ENCODE measurements around the gene ZNF766. TPM values are rescaled to one million over a fixed set of nuclear protein-coding genes. Genes with fewer than 3 reads are reported as not detected.

The ZNF766 gene
- total RNA-seq, 1 donor from 2014 or later = 66.1 TPM

- H3F3A ChIP-seq (ENCODE audit: low read depth) = peaks cover 4% of the 10 kb centered on the region
- no peak overlapping the region for H3K27ac Mint-ChIP-seq
- H3K36me3 Mint-ChIP-seq = peaks cover 75% of the 10 kb centered on the region
- peaks cover 61% of the 10 kb centered on the region for H3K36me3 ChIP-seq
- H3K27me3 Mint-ChIP-seq (ENCODE audit: insufficient read depth, low read depth) = peaks cover 2% of the 10 kb centered on the region
- no peaks in the 10 kb centered on the region for H3K4me1 ChIP-seq
- no peak overlapping the region for H3K4me3 ChIP-seq
- TF ChIP-seq EZH2phosphoT487 (IDR thresholded peaks at IDR 0.05) (no peak), EZH2 (IDR thresholded peaks at IDR 0.05) (no peak), CTCF (IDR thresholded peaks at IDR 0.05) (no peak)
- H3K9ac ChIP-seq = no peak overlapping the region
- no peaks in the 10 kb centered on the region for H3K79me2 ChIP-seq (ENCODE audit: low read depth)
- H3K27ac ChIP-seq = no peak overlapping the region
- no peak overlapping the region for H2AFZ ChIP-seq (replicated peaks)
- H3K9me3 ChIP-seq (ENCODE audit: low read depth) = peaks cover 24% of the 10 kb centered on the region
- no peak overlapping the region for H3K4me2 ChIP-seq
- no peak overlapping the region for H3K4me3 Mint-ChIP-seq
- no peaks in the 10 kb centered on the region for H3K27me3 ChIP-seq
- H3K9me3 Mint-ChIP-seq = peaks cover 75% of the 10 kb centered on the region
- no peaks in the 10 kb centered on the region for H3K4me1 Mint-ChIP-seq
- no peaks in the 10 kb centered on the region for H4K20me1 ChIP-seq (ENCODE audit: low read depth)
- peak; percentile 16 for DNase-seq (ENCODE audit: low spot score)
These were observed 37.9 kb downstream of the ZNF766 start for GRCh38 chr19:52307275-52307674.

- no peak overlapping the region for H3K4me2 ChIP-seq
- H3F3A ChIP-seq (ENCODE audit: low read depth) = peaks cover 19% of the 10 kb centered on the region
- no peaks in the 10 kb centered on the region for H3K79me2 ChIP-seq (ENCODE audit: low read depth)
- no peaks in the 10 kb centered on the region for H3K4me1 Mint-ChIP-seq
- H3K4me3 ChIP-seq = peak overlapping the region; percentile 0
- no peaks in the 10 kb centered on the region for H4K20me1 ChIP-seq (ENCODE audit: low read depth)
- peaks cover 2% of the 10 kb centered on the region for H3K27me3 Mint-ChIP-seq (ENCODE audit: insufficient read depth, low read depth)
- no peak for DNase-seq (ENCODE audit: low spot score)
- H3K9me3 ChIP-seq (ENCODE audit: low read depth) = peaks cover 77% of the 10 kb centered on the region
- H3K27ac Mint-ChIP-seq = no peak overlapping the region
- H3K9ac ChIP-seq = no peak overlapping the region
- no peaks in the 10 kb centered on the region for H3K4me1 ChIP-seq
- TF ChIP-seq CTCF (IDR thresholded peaks at IDR 0.05) (no peak), EZH2phosphoT487 (IDR thresholded peaks at IDR 0.05) (no peak), EZH2 (IDR thresholded peaks at IDR 0.05) (no peak)
- no peak overlapping the region for H2AFZ ChIP-seq (replicated peaks)
- peaks cover 73% of the 10 kb centered on the region for H3K36me3 Mint-ChIP-seq
- H3K27me3 ChIP-seq = peaks cover 11% of the 10 kb centered on the region
- H3K27ac ChIP-seq = no peak overlapping the region
- peaks cover 94% of the 10 kb centered on the region for H3K9me3 Mint-ChIP-seq
- peaks cover 70% of the 10 kb centered on the region for H3K36me3 ChIP-seq
- H3K4me3 Mint-ChIP-seq = no peak overlapping the region
These were observed 53.0 kb downstream of the ZNF766 start for GRCh38 chr19:52322429-52322828.

GRCh38 chr19:52331757-52332156 lies 62.4 kb downstream of the ZNF766 start:
- no peaks in the 10 kb centered on the region for H4K20me1 ChIP-seq (ENCODE audit: low read depth)
- H3K36me3 ChIP-seq = no peaks in the 10 kb centered on the region
- H3F3A ChIP-seq (ENCODE audit: low read depth) = peaks cover 7% of the 10 kb centered on the region
- H3K79me2 ChIP-seq (ENCODE audit: low read depth) = peaks cover 2% of the 10 kb centered on the region
- H3K27me3 Mint-ChIP-seq (ENCODE audit: insufficient read depth, low read depth) = no peaks in the 10 kb centered on the region
- H3K27ac Mint-ChIP-seq = no peak overlapping the region
- H3K4me1 Mint-ChIP-seq = peaks cover 1% of the 10 kb centered on the region
- peaks cover 63% of the 10 kb centered on the region for H3K9me3 Mint-ChIP-seq
- no peak overlapping the region for H2AFZ ChIP-seq (replicated peaks)
- peaks cover 5% of the 10 kb centered on the region for H3K36me3 Mint-ChIP-seq
- H3K9me3 ChIP-seq (ENCODE audit: low read depth) = peaks cover 13% of the 10 kb centered on the region
- TF ChIP-seq EZH2phosphoT487 (IDR thresholded peaks at IDR 0.05) = no peak
- no peak for TF ChIP-seq CTCF (IDR thresholded peaks at IDR 0.05)
- no peak overlapping the region for H3K27ac ChIP-seq
- H3K4me1 ChIP-seq = no peaks in the 10 kb centered on the region
- DNase-seq (ENCODE audit: low spot score) = no peak
- no peak overlapping the region for H3K4me3 Mint-ChIP-seq
- no peak overlapping the region for H3K4me2 ChIP-seq
- no peak overlapping the region for H3K9ac ChIP-seq
- no peaks in the 10 kb centered on the region for H3K27me3 ChIP-seq
- H3K4me3 ChIP-seq = no peak overlapping the region

All from neural progenitor cell (in vitro differentiated cells).